ENCODE results near the gene RBP7.
"Not testable (repeated sequence)": the region's sequence is repeated elsewhere in the genome, so short reads cannot be mapped to it uniquely, and the experiment has no call there.

Gene RBP7

GRCh38 chr1:9996624-9997582 is at the start of gene RBP7:
RBP7 (plus strand) TSS chr1:9997228; CDS start chr1:9997259, 31 bp downstream.
- in situ Hi-C loops (cut with MboI; ENCODE audit: low sequenced_read_pairs): no loop called here

DNA sequence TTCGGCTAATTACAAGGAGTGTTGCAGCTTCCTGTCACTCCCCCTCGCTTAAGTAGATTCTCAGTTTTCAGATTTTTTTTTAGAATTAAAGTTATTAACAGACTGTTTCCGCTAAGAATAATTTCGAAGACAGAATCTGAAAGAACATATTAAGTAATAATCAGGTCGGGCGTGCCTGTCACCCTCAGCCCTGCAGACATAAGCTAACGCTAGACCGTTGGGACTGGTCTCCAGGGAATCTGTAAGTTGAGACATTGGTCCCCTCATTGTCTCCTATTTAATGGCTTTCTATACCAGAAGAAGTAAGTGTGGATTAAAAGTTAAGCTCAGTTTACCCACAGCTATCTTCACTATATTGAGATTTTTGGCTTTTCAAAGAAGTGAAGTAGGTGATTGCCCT is 39.3 kb upstream of the RBP7 start:
- in situ Hi-C loops (cut with MboI; ENCODE audit: low sequenced_read_pairs): no loop called here

DNA sequence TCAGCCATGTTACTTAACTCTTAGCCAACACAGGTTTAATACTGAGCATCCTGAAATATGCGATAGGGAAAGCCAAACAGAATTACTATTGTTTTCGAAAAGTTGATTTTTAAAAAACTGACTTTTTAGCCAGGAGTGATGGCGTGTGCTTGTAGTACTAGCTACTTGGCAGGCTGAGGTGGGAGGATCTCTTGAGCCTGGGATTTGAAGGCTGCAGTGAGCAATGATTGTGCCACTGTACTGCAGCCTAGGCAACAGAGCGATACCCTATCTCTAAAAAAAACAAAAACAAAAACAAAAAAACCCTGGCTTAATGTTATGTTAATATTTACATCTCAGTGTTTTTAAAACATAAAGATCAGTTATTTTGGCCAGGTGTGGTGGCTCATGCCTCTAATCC is 37.0 kb upstream of the RBP7 start:
- in situ Hi-C loops (cut with MboI; ENCODE audit: low sequenced_read_pairs): no loop called here

DNA sequence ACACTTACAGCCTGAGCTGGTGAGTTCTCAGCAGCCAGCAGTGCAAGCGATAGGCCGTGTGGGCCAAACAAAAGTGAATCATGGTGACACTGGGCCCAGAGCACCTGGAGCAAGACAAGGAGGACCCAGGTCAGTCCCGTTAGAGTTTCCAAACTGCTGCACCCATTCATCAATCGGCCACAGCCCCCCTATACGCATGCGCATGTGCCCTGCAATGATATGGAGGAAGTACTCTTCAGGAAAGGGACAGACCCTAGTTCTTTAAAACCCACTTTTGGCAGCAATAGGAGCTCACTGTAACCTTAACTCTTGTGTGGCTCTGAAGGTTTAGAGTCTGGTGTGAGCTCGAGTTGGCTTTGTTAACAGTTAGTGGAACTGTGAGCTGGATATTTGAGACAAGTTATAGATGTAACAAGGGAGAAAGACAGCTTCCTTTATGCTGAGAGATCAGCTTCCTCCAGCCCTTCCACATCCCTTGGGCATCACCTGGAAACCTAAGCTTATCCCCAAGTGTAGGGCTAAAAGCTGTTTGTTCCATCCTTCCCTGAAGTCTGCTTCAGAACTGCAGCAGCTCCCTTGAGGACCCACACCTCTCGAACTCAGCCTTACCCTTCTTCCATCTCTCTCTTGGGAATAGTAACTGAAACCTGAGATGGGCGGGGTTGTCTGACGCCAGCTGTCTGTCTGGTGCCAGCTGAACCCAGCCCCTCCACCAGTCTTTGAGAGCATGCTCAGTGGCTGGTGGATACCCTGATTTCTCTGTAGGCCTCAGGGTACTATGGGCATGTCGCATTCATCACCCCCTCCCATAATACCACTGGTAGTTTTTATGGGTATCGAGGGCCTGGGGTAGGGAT is 36.1 kb upstream of the RBP7 start:
- in situ Hi-C loops (cut with MboI; ENCODE audit: low sequenced_read_pairs): no loop called here

DNA sequence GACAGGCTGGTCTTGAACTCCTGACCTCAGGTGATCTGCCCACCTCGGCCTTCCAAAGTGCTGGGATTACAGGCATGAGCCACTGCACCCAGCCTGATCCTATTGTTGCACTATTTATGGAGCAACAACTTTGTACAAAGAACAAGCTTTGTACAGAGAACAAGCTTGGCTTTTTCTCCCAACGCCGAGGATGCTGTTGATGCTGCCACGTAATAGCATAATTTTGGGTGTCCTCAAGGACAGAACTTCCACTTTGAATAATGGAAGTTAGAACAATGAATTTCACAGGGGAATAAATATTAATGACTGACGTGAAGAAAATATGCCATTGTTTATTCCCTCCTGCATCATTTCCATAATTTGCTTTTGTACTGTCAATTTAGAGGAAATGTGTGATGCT is 12.8 kb upstream of the RBP7 start:
- in situ Hi-C loops (cut with MboI; ENCODE audit: low sequenced_read_pairs): no loop called here

DNA sequence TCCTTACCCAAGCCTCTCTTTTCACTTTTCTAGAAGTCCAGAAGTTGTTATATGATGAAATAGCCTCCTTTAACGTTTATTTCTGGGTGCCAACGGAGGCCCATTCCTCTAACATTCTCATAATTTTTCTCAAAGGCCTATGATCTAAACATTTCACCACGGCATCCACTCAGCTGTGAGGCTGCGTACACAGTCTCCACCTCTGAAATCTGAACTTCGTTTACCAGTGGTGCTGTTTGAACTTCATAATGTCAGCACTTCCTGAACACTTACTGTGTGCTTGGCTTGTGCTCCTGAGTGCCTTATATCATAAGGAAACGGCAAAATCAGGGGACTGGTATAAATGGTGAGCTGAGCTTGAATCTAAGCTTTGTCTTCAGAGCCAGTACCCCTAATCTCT is 12.0 kb upstream of the RBP7 start:
- in situ Hi-C loops (cut with MboI; ENCODE audit: low sequenced_read_pairs): no loop called here

DNA sequence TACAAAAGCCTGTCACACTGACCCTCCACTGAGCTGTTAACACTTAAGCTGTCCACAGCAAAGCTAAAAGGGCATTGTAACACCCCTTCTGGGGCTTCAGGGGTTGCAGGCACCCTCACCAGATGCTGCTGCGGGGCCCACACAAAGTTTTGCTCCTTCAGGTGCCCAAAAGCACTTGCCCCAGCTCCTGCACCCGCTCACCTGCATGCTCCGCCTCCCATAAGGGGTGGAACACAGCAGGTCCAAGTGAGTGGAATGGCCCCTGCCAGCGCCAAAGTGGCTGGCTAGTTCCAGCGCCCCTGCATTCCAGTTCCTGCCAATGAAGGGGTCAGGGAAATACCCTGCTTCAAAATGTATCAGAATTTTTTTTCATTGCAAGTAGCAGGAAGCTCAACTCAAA is 7.3 kb upstream of the RBP7 start:
- in situ Hi-C loops (cut with MboI; ENCODE audit: low sequenced_read_pairs): no loop called here

- in situ Hi-C loops (cut with MboI; ENCODE audit: low sequenced_read_pairs): no loop called here
Observed at GRCh38 chr1:9990944-9991343, 6.1 kb upstream of the RBP7 start.

DNA sequence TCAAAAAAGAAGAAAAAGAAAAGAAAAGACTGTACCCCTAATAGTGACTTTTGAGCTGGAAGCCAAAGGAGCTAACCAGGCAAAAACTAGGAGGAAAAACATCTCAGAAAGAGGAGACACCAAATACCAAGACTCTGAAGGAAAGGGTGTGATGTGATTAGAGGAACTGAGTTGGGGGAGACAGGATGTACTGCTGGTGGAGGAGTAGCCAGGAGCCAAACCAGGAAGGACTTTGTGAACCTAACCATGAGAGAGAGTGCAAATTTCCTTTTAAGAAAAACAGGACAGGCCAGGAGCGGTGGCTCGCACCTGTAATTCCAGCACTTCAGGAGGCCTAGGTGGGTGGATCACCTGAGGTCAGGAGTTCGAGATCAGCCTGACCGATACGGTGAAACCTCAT is 4.1 kb upstream of the RBP7 start:
- in situ Hi-C loops (cut with MboI; ENCODE audit: low sequenced_read_pairs): no loop called here

DNA sequence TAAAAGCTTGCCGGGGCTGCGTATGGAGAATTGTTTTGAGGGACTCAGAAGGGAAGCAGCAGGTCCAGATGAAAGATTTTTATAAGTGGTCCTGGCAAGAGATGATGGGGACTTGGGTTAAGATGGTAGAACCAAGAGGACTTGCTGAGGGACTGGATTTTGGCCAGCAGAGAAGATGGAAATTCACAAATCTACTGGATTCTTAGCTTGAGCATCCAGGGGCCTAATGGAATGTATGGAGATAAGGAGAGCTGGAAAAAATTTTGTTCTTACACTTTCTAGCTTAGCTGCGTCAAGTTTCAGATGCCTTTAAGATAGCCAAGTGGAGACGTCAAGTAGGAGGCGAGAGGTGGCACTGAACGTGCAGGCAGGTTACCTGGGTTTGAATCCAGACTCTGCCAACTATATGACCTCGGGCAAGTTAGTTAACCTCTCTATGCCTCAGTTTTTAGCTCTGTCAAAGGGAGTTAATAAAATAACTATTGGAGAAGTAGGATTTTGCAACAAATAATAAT is 3.4 kb upstream of the RBP7 start:
- in situ Hi-C loops (cut with MboI; ENCODE audit: low sequenced_read_pairs): no loop called here

DNA sequence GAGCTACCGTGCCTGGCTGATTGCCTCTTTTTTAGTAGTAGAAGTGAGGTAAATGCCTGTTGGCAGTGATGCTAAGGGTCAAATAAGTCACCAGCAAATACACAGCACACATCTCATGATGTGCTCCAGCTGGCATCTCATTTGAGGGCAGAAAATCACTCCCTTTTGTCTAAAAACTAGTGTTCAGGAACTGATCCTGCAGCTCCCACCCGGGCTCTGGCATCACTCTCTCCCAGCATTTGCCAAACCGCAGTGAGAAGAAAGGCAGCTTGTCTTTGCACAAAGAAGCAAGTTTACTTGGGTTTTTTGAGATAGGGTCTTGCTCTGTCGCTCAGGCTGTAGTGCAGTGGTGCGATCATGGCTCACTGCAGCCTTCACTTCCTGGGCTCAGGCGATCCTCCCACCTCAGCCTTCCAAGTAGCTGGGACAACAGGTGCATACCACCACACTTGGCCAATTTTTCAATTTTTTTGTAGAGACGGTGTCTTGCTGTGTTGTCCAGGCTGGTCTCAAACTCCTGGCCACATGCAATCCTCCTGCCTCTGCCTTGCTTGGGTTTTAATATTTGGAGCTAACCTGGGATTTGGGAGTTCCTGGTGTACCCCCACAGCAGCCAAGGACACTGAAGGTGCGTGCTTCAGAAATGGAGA is 4.1 kb downstream of the RBP7 start:
- in situ Hi-C loops (cut with MboI; ENCODE audit: low sequenced_read_pairs): no loop called here

DNA sequence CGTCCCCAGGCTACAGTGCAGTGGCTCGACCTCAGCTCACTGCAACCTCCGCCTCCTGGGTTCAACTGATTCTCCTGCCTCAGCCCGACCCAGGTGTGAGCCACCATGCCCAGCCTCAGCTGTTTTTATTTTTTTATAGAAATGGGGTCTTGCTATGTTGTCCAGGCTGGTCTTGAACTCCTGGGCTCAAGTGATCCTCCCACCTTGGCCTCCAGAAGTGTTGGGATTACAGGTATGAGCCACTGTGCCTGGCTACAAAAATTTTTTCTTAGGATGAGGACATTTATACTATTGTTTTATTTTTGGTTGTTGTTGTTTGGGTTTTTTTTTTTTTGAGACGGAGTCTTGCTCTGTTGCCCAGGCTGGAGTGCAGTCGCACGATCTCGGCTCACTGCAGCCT is 8.2 kb downstream of the RBP7 start:
- in situ Hi-C loops (cut with MboI; ENCODE audit: low sequenced_read_pairs): not testable (repeated sequence)

GRCh38 chr1:10007169-10007568 is 10.1 kb downstream of the RBP7 start:
- in situ Hi-C loops (cut with MboI; ENCODE audit: low sequenced_read_pairs): no loop called here

DNA sequence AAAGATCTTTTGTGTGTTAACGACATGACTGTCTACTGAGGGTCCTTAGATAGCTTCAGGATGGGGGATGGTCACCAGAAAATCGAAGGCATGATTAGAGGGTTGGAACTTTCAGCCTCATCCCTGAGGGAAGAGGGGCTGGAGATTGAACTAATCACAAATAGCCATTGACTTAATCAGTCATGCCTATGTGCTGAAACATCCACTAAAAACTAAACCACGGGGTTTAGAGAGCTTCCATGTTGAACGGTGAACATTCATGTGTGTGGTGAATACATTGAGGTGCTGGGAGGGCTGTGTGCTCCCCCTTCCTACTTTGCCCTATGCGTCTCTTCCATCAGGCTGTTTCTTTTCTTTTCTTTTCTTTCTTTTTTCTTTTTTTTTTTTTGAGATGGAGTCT is 17.0 kb downstream of the RBP7 start:
- in situ Hi-C loops (cut with MboI; ENCODE audit: low sequenced_read_pairs): no loop called here

DNA sequence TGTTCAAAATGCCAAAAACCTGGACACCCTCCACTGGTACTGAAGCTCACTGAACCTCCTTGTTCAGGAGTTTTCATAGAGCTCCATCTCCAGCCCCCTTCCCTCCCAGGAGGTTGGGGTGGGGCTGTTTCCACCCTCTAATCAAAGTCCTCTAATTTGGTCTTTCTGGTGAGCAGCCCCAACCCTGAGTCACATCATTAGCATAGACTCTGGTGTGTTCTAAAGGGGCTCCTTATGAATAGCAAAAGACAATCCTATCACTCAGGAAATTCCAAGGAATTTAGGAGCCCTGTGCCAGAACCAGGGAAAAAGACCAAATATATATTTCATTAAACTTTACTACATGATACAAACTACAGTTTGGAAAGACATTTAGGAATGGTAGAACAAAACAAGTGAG is 22.5 kb downstream of the RBP7 start:
- in situ Hi-C loops (cut with MboI; ENCODE audit: low sequenced_read_pairs): no loop called here

- in situ Hi-C loops (cut with MboI; ENCODE audit: low sequenced_read_pairs): no loop called here
Observed at GRCh38 chr1:10020086-10020485, 23.1 kb downstream of the RBP7 start.

DNA sequence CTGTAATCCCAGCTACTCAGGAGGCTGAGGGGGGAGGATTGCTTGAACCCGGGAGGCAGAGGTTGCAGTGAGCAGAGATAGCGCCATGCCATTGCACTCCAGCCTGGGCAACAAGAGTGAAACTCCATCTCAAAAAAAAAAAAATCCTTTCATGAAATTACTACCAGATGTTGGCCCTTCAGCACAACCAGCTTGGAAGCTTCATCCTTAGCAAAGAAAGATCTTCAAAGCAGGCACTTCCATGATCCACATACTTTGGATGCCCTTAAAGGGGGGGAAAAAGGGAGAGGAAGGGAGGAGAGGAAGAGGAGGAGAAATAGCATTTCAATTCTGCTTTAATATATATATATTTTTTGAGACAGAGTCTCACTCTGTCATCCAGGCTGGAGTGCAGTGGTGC is 23.6 kb downstream of the RBP7 start:
- in situ Hi-C loops (cut with MboI; ENCODE audit: low sequenced_read_pairs): not testable (repeated sequence)

DNA sequence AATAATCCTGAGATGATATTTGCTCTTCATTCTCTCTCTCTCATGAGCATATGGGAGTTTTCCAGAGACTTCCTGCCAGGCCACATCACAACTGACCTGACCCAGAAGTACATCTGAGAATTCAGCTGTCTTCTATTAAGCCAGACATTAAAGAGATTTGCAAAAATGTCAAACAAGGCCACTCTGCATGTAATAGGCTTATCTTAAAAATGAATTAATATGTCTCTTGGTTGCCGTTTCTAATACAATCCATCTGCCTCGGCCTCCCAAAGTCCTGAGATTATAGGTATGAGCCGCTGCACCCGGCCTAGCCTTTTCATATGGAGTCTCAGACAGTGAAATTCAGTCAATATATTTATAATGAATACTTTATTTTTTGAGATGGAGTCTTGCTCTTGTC is 25.0 kb downstream of the RBP7 start:
- in situ Hi-C loops (cut with MboI; ENCODE audit: low sequenced_read_pairs): not testable (repeated sequence)

- in situ Hi-C loops (cut with MboI; ENCODE audit: low sequenced_read_pairs): no loop called here
Observed at GRCh38 chr1:10022656-10023055, 25.6 kb downstream of the RBP7 start.

- in situ Hi-C loops (cut with MboI; ENCODE audit: low sequenced_read_pairs): no loop called here
Observed at GRCh38 chr1:10025354-10025753, 28.3 kb downstream of the RBP7 start.

DNA sequence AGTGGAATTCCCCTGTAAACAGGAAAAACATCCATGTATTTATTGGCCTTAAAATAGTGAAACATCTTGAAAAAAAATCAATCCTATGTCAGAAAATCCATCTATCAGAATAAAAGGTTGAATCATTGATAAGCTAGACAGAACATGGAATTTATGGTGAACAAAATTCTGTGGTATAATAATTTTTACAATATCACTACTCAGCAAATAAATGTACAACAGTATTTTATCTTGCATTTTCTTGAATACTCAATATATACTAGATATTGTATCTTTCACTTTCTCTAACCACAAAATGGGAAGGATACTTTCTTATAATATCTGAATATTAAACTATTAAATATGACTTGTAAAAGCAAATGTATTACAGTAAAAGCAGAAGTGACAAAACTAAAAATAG is 30.0 kb downstream of the RBP7 start:
- in situ Hi-C loops (cut with MboI; ENCODE audit: low sequenced_read_pairs): no loop called here

Measured in HL-60/S4 (cell line).